Thyroid gland (tissue), 4 donors: ENCODE data around the gene CDC42BPA. TPM values are rescaled to one million over a fixed set of nuclear protein-coding genes. Genes with fewer than 3 reads are reported as not detected.

Experiments used
- DNase-seq, 2 donors: peaks; one replicate each; pipeline ENCODE4 v3.0.0-alpha.2; 2019
- H3K27ac ChIP-seq, 3 donors: fragments of 200-600 bp; sonication (generic); 1 replicate in 2 of 3; 2 replicates in 1 of 3; pipeline ENCODE4 v1.5.1; 2016 to 2019; ENCODE audit warnings: mild to moderate bottlenecking in 1 of 3, moderate library complexity in 1 of 3
- H3K27me3 ChIP-seq: fragments of 200-600 bp; sonication (generic); one replicate; pipeline ENCODE4 v1.5.1; 2019
- H3K36me3 ChIP-seq, 2 donors: fragments of 200-600 bp; sonication (generic); one replicate each; pipeline ENCODE4 v1.5.1; 2016 to 2019
- H3K4me1 ChIP-seq, 2 donors: fragments of 200-600 bp; sonication (generic); one replicate each; pipeline ENCODE4 v1.5.1; 2017 to 2019
- H3K4me3 ChIP-seq, 3 donors: fragments of 200-600 bp; sonication (generic); replicated peaks in 1 of 3; 1 replicate in 2 of 3; 2 replicates in 1 of 3; pipeline ENCODE4 v1.5.1; 2016; ENCODE audit warnings: mild to moderate bottlenecking in 1 of 3
- H3K9me3 ChIP-seq: fragments of 200-600 bp; sonication (generic); one replicate; pipeline ENCODE4 v1.5.1; 2017
- CTCF ChIP-seq, 6 experiments: fragments of 200-600 bp in 3 of 6; fragments of 450-650 bp in 3 of 6; sonication (generic) in 3 of 6; IDR thresholded peaks; one replicate each; pipeline ENCODE4 v1.5.1; 2016 to 2019; ENCODE audit warnings: antibody characterized with exemption in 6 of 6, mild to moderate bottlenecking in 2 of 6, inconsistent platforms in 1 of 6, moderate library complexity in 1 of 6
- POLR2A ChIP-seq, 2 donors: fragments of 450-650 bp; IDR thresholded peaks; one replicate each; pipeline ENCODE4 v1.6.1; 2017; ENCODE audit warnings: antibody characterized with exemption in 2 of 2, mild to moderate bottlenecking in 2 of 2, moderate library complexity in 1 of 2
- WGBS, 2 donors: methylation state at CpG; one replicate each; pipeline ENCODE4 v1.1.5; 2017; 5-methylcytosine and 5-hydroxymethylcytosine counted together
- intact Hi-C: fragments of 100-400 bp; cut with DNase I; formaldehyde crosslinking; loops from one replicate; pipeline ENCODE4 v1.15.1; 2023
- total RNA-seq, 4 donors: library from RNA; depleted of rRNA; stranded (reverse); fragments of >200 nt; gene quantifications; one replicate each; pipeline ENCODE4 v1.2.3, GENCODE V29; 2016

Gene CDC42BPA
- total RNA-seq, 4 donors from 2014 or later, result 25.0 to 50.0 (median 30.5) TPM

GRCh38 chr1:227317523-227318015 lies 723 bp downstream of the CDC42BPA start:
- intact Hi-C loops, result no loop called here
- Histone ChIP-seq H3K4me1 (peaks cover 0 to 11% of the 10 kb centered on the region in 2 donors), H3K9me3 (no peaks in the 10 kb centered on the region), H3K27ac (peak overlapping the region; percentile 91 to 92 (median 91)), H3K36me3 (no peaks in the 10 kb centered on the region), H3K4me3 (peak overlapping the region; percentile 50 to 95 (median 56)), H3K27me3 (no peaks in the 10 kb centered on the region)
- 0 to 2% methylated on average over 20 to 28 of the region's 30 CpGs for WGBS, 2 donors
- DNase-seq, result peak; percentile 41 to 50
- TF ChIP-seq POLR2A (IDR thresholded peaks at IDR 0.05) (no peak), CTCF (IDR thresholded peaks at IDR 0.05) (peak in 4 of 6 experiments; percentile 9 to 43 (median 17))

- peak overlapping the region in 1 of 3 donors; percentile 91 for H3K27ac ChIP-seq
- 41 to 46% methylated on average over 6 of the region's 6 CpGs for WGBS, 2 donors
- intact Hi-C loops, result no loop called here
Measured at GRCh38 chr1:227317011-227317451, 1.3 kb downstream of the CDC42BPA start.

GRCh38 chr1:227316456-227316855 lies 1.8 kb downstream of the CDC42BPA start:
- intact Hi-C loops, result no loop called here
- Histone ChIP-seq H3K27me3 (no peaks in the 10 kb centered on the region), H3K9me3 (no peaks in the 10 kb centered on the region), H3K36me3 (no peaks in the 10 kb centered on the region), H3K4me3 (peak overlapping the region in 2 of 3 donors; percentile 50 to 95), H3K27ac (peak overlapping the region in 1 of 3 donors; percentile 24), H3K4me1 (peaks cover 0 to 11% of the 10 kb centered on the region in 2 donors)
- TF ChIP-seq CTCF (IDR thresholded peaks at IDR 0.05) (no peak), POLR2A (IDR thresholded peaks at IDR 0.05) (no peak)
- no peak for DNase-seq

More at GRCh38 chr1:227317011-227317451, 1.3 kb downstream of the CDC42BPA start:
- H3K4me3 ChIP-seq, result peak overlapping the region in 2 of 3 donors; percentile 50 to 95
- no peak for TF ChIP-seq CTCF (IDR thresholded peaks at IDR 0.05)
- no peak for TF ChIP-seq POLR2A (IDR thresholded peaks at IDR 0.05)
- peaks cover 0 to 11% of the 10 kb centered on the region in 2 donors for H3K4me1 ChIP-seq
- H3K9me3 ChIP-seq, result no peaks in the 10 kb centered on the region
- no peaks in the 10 kb centered on the region for H3K27me3 ChIP-seq
- H3K36me3 ChIP-seq, result no peaks in the 10 kb centered on the region
- DNase-seq, result no peak

GRCh38 chr1:227315629-227316346 lies 2.5 kb downstream of the CDC42BPA start:
- peak overlapping the region in 1 of 3 donors; percentile 24 for H3K27ac ChIP-seq
- no peaks in the 10 kb centered on the region for H3K9me3 ChIP-seq
- WGBS, 2 donors, result 33 to 41% methylated on average over 7 of the region's 7 CpGs
- no peak for TF ChIP-seq POLR2A (IDR thresholded peaks at IDR 0.05)
- no peak for TF ChIP-seq CTCF (IDR thresholded peaks at IDR 0.05)
- DNase-seq, result peak; percentile 9 to 11
- no peaks in the 10 kb centered on the region for H3K36me3 ChIP-seq
- H3K27me3 ChIP-seq, result no peaks in the 10 kb centered on the region
- H3K4me1 ChIP-seq, result peaks cover 0 to 11% of the 10 kb centered on the region in 2 donors
- H3K4me3 ChIP-seq, result peak overlapping the region in 2 of 3 donors; percentile 28 to 50
- intact Hi-C loops, result no loop called here
